HEK293 (cell line): ENCODE results near the gene PTS.
A peak's percentile ranks its signal among the peaks of the same experiment; 100 is the strongest.

ENCODE experiments used
- CTCF ChIA-PET: fragments of 350-600 bp; formaldehyde crosslinking; extraction: SDS; loops from one replicate; lab custom pipeline; 2021; ENCODE audit warnings: antibody characterized with exemption; lab: Yijun Ruan, JAX
- POLR2A ChIA-PET: fragments of 300-600 bp; formaldehyde crosslinking; extraction: SDS; loops from one replicate; lab custom pipeline; 2020; ENCODE audit warnings: antibody characterized with exemption, inconsistent platforms; lab: Yijun Ruan, JAX
- H3K27ac ChIP-seq: fragments of 200-500 bp; sonication (Bioruptor generic); 2 replicates; pipeline ENCODE4 v1.5.1; 2014; ENCODE audit warnings: low read depth, low read length, control low read depth, inconsistent platforms; ENCODE audit errors: extremely low read depth
- H3K36me3 ChIP-seq, 2 experiments: fragments of 200-500 bp in 1 of 2; sonication (Bioruptor generic) in 1 of 2; 1 replicate in 1 of 2; 2 replicates in 1 of 2; pipeline ENCODE4 v1.5.1; 2014 to 2017; ENCODE audit warnings: inconsistent platforms in 2 of 2, low read length in 2 of 2; ENCODE audit not compliant: control insufficient read depth in 2 of 2, insufficient read depth in 1 of 2
- H3K4me1 ChIP-seq: fragments of 200-500 bp; sonication (Bioruptor generic); 2 replicates; pipeline ENCODE4 v1.5.1; 2014; ENCODE audit warnings: mild to moderate bottlenecking, low read length, inconsistent platforms; ENCODE audit not compliant: control insufficient read depth, insufficient read depth
- H3K4me3 ChIP-seq: 2 replicates; pipeline ENCODE4 v1.5.1; 2011; ENCODE audit warnings: low read depth, mild to moderate bottlenecking, control low read depth, low read length, moderate library complexity
- H3K9me3 ChIP-seq: fragments of 200-500 bp; sonication (Bioruptor generic); 2 replicates; pipeline ENCODE4 v1.5.1; 2014; ENCODE audit warnings: low read depth, low read length, inconsistent platforms; ENCODE audit not compliant: control insufficient read depth, insufficient read depth
- GLIS1 ChIP-seq: fragments of 450-650 bp; formaldehyde crosslinking; IDR thresholded peaks from 2 replicates; pipeline ENCODE4 v1.5.1; 2016; ENCODE audit warnings: missing biosample characterization, missing genetic modification characterization
- YY1 ChIP-seq: fragments of 450-650 bp; formaldehyde crosslinking; IDR thresholded peaks from 2 replicates; pipeline ENCODE4 v1.5.1; 2018; ENCODE audit warnings: missing biosample characterization, missing genetic modification characterization
- ZBTB17 ChIP-seq: fragments of 450-650 bp; formaldehyde crosslinking; IDR thresholded peaks from 2 replicates; pipeline ENCODE4 v1.5.1; 2016; ENCODE audit warnings: missing biosample characterization, missing genetic modification characterization
- ZNF114 ChIP-seq: fragments of 450-650 bp; formaldehyde crosslinking; IDR thresholded peaks from 2 replicates; pipeline ENCODE4 v1.5.0; 2017; ENCODE audit warnings: missing biosample characterization, missing genetic modification characterization
- ZNF354C ChIP-seq: fragments of 450-650 bp; formaldehyde crosslinking; IDR thresholded peaks from 2 replicates; pipeline ENCODE4 v1.5.1; 2016; ENCODE audit warnings: missing biosample characterization, missing genetic modification characterization, low read depth, borderline replicate concordance
- ZNF366 ChIP-seq: fragments of 450-650 bp; formaldehyde crosslinking; conservative IDR thresholded peaks from 2 replicates; pipeline ENCODE4 v1.5.1; 2016; ENCODE audit warnings: missing biosample characterization, missing genetic modification characterization
- ZNF544 ChIP-seq: fragments of 450-650 bp; formaldehyde crosslinking; IDR thresholded peaks from 2 replicates; pipeline ENCODE4 v1.5.0; 2017; ENCODE audit warnings: missing biosample characterization, missing genetic modification characterization
- ZNF549 ChIP-seq: fragments of 450-650 bp; IDR thresholded peaks from 2 replicates; pipeline ENCODE4 v1.5.1; 2018; ENCODE audit warnings: missing biosample characterization, missing genetic modification characterization, mild to moderate bottlenecking, inconsistent platforms, moderate library complexity
- ZNF658 ChIP-seq: fragments of 450-650 bp; formaldehyde crosslinking; IDR thresholded peaks from 2 replicates; pipeline ENCODE4; 2016; ENCODE audit warnings: missing biosample characterization, missing genetic modification characterization
- TF ChIP-seq, protein P1 (sequence below): fragments of 450-650 bp; formaldehyde crosslinking; IDR thresholded peaks from 2 replicates; pipeline ENCODE4 v1.5.1; 2016; ENCODE audit warnings: missing biosample characterization, missing genetic modification characterization
- TF ChIP-seq, protein P2 (sequence below): fragments of 450-650 bp; formaldehyde crosslinking; IDR thresholded peaks from 2 replicates; pipeline ENCODE4 v1.5.1; 2016; ENCODE audit warnings: missing biosample characterization, missing genetic modification characterization
- TF ChIP-seq, protein P3 (sequence below): fragments of 450-650 bp; formaldehyde crosslinking; IDR thresholded peaks from 2 replicates; pipeline ENCODE4 v1.5.1; 2017; ENCODE audit warnings: missing biosample characterization, missing genetic modification characterization

PTS gene

DNA sequence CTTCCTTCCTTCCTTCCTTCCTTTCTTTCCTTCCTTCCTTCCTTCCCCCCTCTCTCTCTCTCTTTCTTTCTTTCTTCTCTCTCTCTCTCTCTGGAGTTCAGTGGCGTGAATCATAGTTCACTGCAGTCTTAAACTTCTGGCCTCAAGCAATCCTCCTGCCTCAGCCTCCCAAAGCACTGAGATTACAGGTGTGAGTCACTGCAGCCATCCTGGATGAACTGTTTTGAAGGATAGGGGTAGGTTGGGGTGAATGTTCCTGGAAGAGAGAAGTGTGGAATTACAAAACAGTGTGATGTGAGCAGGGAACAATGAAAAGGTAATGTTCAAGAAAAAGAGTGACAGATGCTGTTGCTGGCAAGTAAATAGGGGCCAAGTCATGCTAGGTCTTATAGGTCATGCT, 46.8 kb downstream of the PTS start:
- Histone ChIP-seq H3K4me1 (no peaks in the 10 kb centered on the region), H3K4me3 (no peak overlapping the region), H3K36me3 (no peaks in the 10 kb centered on the region)
- POLR2A ChIA-PET = no interaction called here
- TF ChIP-seq ZNF366 (tag by site-specific recombination) (peak; percentile 49; the same call in 1 of the 2 replicates), ZNF549 (no peak)
- TF ChIP-seq, all 188 proteins: peak for 1
- CTCF ChIA-PET = interaction anchor here (0.6 to 1.0 kb wide), 2 partner anchors 54 to 337 kb away, joined by 4 read pairs; no protein-coding TSS in a partner anchor
- no peak overlapping the region for H3K27ac ChIP-seq
- no peaks in the 10 kb centered on the region for H3K9me3 ChIP-seq

DNA sequence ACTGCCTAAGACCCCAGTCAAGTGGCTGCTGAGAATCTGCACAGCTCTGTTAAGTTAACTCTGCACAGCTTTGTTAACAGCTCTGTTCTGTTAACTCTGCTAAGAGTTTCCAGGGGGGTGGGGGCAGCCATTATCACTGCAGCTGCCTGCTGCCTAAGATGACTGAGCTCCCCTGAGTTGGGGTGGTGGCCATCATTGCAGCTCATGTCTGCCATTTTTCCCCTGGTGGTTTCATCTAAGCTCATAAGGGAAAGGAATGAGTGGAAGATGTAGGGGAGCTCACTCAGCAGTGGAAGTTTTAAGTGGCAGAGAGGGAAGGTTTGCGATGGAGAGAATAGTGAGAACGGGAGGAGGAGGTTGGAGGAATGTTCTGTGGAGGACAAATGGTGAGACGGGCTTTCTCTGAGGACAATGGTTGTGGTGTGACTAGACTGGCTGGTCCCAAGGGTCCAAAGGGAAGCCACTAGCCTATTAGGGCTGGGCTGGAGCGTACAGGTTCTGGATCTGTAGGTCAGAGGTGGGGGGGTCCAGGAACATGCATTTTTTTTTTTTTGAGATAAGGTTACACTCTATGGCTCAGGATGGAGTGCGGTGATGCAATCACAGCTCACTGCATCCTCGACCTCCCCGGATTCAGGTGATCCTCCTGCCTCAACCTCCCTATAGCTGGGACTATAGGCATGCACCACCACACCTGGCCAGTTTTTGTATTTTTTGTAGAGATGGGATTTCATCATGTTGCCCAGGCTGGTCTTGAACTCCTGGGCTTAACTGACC, 48.0 kb downstream of the PTS start:
- Histone ChIP-seq H3K9me3 (no peaks in the 10 kb centered on the region), H3K4me3 (no peak overlapping the region), H3K27ac (no peak overlapping the region), H3K4me1 (no peaks in the 10 kb centered on the region), H3K36me3 (no peaks in the 10 kb centered on the region)
- POLR2A ChIA-PET = no interaction called here
- CTCF ChIA-PET = interaction anchor here (1.4 kb wide), 1 partner anchor 55 kb away, joined by 5 read pairs; no protein-coding TSS in a partner anchor
- TF ChIP-seq, protein P1, sequence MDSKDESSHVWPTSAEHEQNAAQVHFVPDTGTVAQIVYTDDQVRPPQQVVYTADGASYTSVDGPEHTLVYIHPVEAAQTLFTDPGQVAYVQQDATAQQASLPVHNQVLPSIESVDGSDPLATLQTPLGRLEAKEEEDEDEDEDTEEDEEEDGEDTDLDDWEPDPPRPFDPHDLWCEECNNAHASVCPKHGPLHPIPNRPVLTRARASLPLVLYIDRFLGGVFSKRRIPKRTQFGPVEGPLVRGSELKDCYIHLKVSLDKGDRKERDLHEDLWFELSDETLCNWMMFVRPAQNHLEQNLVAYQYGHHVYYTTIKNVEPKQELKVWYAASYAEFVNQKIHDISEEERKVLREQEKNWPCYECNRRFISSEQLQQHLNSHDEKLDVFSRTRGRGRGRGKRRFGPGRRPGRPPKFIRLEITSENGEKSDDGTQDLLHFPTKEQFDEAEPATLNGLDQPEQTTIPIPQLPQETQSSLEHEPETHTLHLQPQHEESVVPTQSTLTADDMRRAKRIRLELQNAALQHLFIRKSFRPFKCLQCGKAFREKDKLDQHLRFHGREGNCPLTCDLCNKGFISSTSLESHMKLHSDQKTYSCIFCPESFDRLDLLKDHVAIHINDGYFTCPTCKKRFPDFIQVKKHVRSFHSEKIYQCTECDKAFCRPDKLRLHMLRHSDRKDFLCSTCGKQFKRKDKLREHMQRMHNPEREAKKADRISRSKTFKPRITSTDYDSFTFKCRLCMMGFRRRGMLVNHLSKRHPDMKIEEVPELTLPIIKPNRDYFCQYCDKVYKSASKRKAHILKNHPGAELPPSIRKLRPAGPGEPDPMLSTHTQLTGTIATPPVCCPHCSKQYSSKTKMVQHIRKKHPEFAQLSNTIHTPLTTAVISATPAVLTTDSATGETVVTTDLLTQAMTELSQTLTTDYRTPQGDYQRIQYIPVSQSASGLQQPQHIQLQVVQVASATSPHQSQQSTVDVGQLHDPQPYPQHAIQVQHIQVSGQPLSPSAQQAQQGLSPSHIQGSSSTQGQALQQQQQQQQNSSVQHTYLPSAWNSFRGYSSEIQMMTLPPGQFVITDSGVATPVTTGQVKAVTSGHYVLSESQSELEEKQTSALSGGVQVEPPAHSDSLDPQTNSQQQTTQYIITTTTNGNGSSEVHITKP (tag by site-specific recombination) = no peak
- TF ChIP-seq ZNF114 (tag by site-specific recombination) (no peak), YY1 (no peak), ZNF658 (tag by site-specific recombination) (no peak), ZNF354C (no peak), ZNF544 (tag by site-specific recombination) (no peak), GLIS1 (tag by site-specific recombination) (no peak)
- TF ChIP-seq, protein P2, sequence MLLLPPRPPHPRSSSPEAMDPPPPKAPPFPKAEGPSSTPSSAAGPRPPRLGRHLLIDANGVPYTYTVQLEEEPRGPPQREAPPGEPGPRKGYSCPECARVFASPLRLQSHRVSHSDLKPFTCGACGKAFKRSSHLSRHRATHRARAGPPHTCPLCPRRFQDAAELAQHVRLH (tag by site-specific recombination) = no peak
- TF ChIP-seq, protein P3, sequence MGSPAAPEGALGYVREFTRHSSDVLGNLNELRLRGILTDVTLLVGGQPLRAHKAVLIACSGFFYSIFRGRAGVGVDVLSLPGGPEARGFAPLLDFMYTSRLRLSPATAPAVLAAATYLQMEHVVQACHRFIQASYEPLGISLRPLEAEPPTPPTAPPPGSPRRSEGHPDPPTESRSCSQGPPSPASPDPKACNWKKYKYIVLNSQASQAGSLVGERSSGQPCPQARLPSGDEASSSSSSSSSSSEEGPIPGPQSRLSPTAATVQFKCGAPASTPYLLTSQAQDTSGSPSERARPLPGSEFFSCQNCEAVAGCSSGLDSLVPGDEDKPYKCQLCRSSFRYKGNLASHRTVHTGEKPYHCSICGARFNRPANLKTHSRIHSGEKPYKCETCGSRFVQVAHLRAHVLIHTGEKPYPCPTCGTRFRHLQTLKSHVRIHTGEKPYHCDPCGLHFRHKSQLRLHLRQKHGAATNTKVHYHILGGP (tag by site-specific recombination) = no peak

DNA sequence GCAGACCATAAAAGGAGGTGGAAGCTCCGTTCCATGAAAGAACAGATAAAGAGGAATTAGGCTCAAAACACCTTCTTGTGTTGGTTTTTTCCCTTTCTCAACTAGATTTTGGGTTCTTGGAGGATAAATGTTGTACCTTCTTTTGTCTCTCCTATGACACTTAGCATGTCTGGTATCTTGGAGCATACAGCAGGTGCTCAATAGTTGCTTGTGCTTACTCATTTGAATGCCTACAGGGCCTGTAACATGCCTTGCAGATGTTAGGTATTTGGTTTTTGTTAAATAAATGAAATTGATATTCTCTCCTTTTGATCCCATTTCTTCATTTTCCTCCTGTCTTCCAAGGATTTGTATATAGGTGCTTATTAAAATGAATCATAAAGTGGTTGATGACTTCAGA, 50.8 kb downstream of the PTS start:
- Histone ChIP-seq H3K4me1 (no peaks in the 10 kb centered on the region), H3K4me3 (no peak overlapping the region), H3K27ac (no peak overlapping the region), H3K36me3 (no peaks in the 10 kb centered on the region), H3K9me3 (no peaks in the 10 kb centered on the region)
- no peak for TF ChIP-seq ZBTB17 (tag by site-specific recombination)
- ChIA-PET CTCF (interaction anchor here (0.6 to 1.6 kb wide), 4 partner anchors 9 to 1903 kb away, joined by 3 read pairs; no protein-coding TSS in a partner anchor), POLR2A (no interaction called here)
